ENCODE results near the gene CCDC167.

GRCh38 chr6:37442416-37443215 lies 57.1 kb downstream of the CCDC167 start:
- TF ChIP-seq GTF2F1 (IDR thresholded peaks at IDR 0.05; ENCODE audit: borderline replicate concordance, low read depth, low read length): no peak
- no peak for TF ChIP-seq TEAD4 (IDR thresholded peaks at IDR 0.05; ENCODE audit: low read depth, low read length)
- TF ChIP-seq KDM1A (IDR thresholded peaks at IDR 0.05; ENCODE audit: borderline replicate concordance, low read length): no peak
- no peak for TF ChIP-seq RAD21 (IDR thresholded peaks at IDR 0.05 in 1 of 2, conservative IDR thresholded peaks at IDR 0.05 in 1 of 2; ENCODE audit: low read depth in 2 of 2, low read length in 2 of 2)
- no peak for TF ChIP-seq CEBPB (IDR thresholded peaks at IDR 0.05; ENCODE audit: low read depth, low read length)
- TF ChIP-seq POLR2A (IDR thresholded peaks at IDR 0.05; ENCODE audit: control extremely low read depth in 1 of 2, low read depth in 2 of 2, low read length in 2 of 2): no peak
- no peak for TF ChIP-seq MAX (IDR thresholded peaks at IDR 0.05)
- no peak for TF ChIP-seq TAF7 (optimal IDR thresholded peaks at IDR 0.05; ENCODE audit: borderline replicate concordance, low read depth, low read length)
- no peak for TF ChIP-seq FOSL1 (IDR thresholded peaks at IDR 0.05; ENCODE audit: insufficient read depth, low read depth, low read length)
- TF ChIP-seq ATF3 (IDR thresholded peaks at IDR 0.05; ENCODE audit: insufficient read depth, low read depth, low read length): no peak
- no peak for TF ChIP-seq TAF1 (IDR thresholded peaks at IDR 0.05; ENCODE audit: low read depth, low read length)
- TF ChIP-seq, protein P1, sequence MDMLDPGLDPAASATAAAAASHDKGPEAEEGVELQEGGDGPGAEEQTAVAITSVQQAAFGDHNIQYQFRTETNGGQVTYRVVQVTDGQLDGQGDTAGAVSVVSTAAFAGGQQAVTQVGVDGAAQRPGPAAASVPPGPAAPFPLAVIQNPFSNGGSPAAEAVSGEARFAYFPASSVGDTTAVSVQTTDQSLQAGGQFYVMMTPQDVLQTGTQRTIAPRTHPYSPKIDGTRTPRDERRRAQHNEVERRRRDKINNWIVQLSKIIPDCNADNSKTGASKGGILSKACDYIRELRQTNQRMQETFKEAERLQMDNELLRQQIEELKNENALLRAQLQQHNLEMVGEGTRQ (IDR thresholded peaks at IDR 0.05; ENCODE audit: low read length): no peak
- no peak for TF ChIP-seq CHD1 (IDR thresholded peaks at IDR 0.05; ENCODE audit: low read depth, low read length)
